ENCODE results near the gene RANBP9. TPM values are rescaled to one million over a fixed set of nuclear protein-coding genes. Genes with fewer than 3 reads are reported as not detected.

RANBP9 gene
- total and polyA plus RNA-seq, 2 of the 13 experiments (the other 11 are each of a cell fraction or from before 2014, with no cell fraction given): 26.6 to 30.6 TPM

DNA sequence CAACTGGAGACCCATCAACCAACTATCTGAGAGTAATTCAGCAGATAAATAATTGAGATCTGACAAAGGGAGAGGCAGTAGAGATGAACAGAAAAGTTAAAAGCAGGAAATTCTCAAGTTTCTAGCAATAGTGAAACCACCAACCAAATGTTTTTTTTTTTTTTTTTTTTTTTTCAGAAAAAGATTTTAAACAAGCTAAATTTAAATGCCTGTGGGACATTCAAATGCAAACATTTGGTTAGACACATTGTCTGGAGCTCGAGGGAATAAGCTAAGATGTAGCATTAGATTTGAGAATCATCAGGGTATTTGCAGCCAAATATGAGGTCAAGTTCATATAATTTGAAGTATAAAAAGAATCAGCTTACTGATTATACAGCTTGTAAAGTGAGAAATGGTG lies 16.4 kb downstream of the RANBP9 start:
- intact Hi-C loops (cut with micrococcal nuclease; ENCODE audit: unreplicated experiment): no loop called here
- H3K79me2 ChIP-seq (ENCODE audit: insufficient read depth, low read length): peaks cover 85% of the 10 kb centered on the region
- in situ Hi-C loops (cut with HindIII; ENCODE audit: extremely low pct_ligation_motif_present, low pct_unique_long_range_greater_than_20kb): no loop called here
- peaks cover 18% of the 10 kb centered on the region for H3K4me1 ChIP-seq (ENCODE audit: insufficient read depth, low read length)
- POLR2A ChIA-PET: interaction anchor here (1.0 to 1.1 kb wide), 2 partner anchors 16 to 70 kb away, joined by 3 to 5 read pairs; partner anchors contain the start of gene RANBP9
- H3K27ac ChIP-seq (ENCODE audit: extremely low read length, insufficient read depth, low read length): no peak overlapping the region
- no peaks in the 10 kb centered on the region for H3K9me3 ChIP-seq (ENCODE audit: low read length)
- BruUV-seq (replicated peaks): no TSS peak
- WGBS (ENCODE audit: low lambda C conversion rate): 98% methylated on average over 1 of the region's 1 CpG
- H3K4me3 ChIP-seq (replicated peaks in 1 of 3; ENCODE audit: insufficient read depth in 1 of 3, low read depth in 2 of 3, low read length in 3 of 3): no peak overlapping the region
- H3K9ac ChIP-seq (ENCODE audit: insufficient read depth, low read depth, low read length): no peak overlapping the region
- no peaks in the 10 kb centered on the region for H3K27me3 ChIP-seq (ENCODE audit: control insufficient read depth in 1 of 2, insufficient read depth in 2 of 2, low read length in 2 of 2)
- DNase-seq (ENCODE audit: low spot score) (no peak), ATAC-seq (no peak), FAIRE-seq (no peak)
- H3K4me2 ChIP-seq (ENCODE audit: low read depth, low read length): no peak overlapping the region
- H4K20me1 ChIP-seq (ENCODE audit: insufficient read depth, low read length): peaks cover 3% of the 10 kb centered on the region
- H3K36me3 ChIP-seq (replicated peaks in 1 of 2; ENCODE audit: control insufficient read depth in 1 of 2, insufficient read depth in 2 of 2, low read length in 2 of 2): peaks cover 2 to 41% of the 10 kb centered on the region in 2 experiments; a peak in 4 of 5 replicates
- CTCF ChIA-PET (ENCODE audit: low intra/inter-chr PET ratio, low total read pairs): no interaction called here
- no peak overlapping the region for H2AFZ ChIP-seq (ENCODE audit: low read length)
- TF ChIP-seq SMARCC2 (IDR thresholded peaks at IDR 0.05): no peak
- no peak for TF ChIP-seq ZMYM4 (CRISPR knock-in tag; IDR thresholded peaks at IDR 0.05)
- TF ChIP-seq, protein P1, sequence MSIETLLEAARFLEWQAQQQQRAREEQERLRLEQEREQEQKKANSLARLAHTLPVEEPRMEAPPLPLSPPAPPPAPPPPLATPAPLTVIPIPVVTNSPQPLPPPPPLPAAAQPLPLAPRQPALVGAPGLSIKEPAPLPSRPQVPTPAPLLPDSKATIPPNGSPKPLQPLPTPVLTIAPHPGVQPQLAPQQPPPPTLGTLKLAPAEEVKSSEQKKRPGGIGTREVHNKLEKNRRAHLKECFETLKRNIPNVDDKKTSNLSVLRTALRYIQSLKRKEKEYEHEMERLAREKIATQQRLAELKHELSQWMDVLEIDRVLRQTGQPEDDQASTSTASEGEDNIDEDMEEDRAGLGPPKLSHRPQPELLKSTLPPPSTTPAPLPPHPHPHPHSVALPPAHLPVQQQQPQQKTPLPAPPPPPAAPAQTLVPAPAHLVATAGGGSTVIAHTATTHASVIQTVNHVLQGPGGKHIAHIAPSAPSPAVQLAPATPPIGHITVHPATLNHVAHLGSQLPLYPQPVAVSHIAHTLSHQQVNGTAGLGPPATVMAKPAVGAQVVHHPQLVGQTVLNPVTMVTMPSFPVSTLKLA (IDR thresholded peaks at IDR 0.05): no peak
- TF ChIP-seq KDM1A (CRISPR knock-in tag; IDR thresholded peaks at IDR 0.05): no peak
- TF ChIP-seq, protein P2, sequence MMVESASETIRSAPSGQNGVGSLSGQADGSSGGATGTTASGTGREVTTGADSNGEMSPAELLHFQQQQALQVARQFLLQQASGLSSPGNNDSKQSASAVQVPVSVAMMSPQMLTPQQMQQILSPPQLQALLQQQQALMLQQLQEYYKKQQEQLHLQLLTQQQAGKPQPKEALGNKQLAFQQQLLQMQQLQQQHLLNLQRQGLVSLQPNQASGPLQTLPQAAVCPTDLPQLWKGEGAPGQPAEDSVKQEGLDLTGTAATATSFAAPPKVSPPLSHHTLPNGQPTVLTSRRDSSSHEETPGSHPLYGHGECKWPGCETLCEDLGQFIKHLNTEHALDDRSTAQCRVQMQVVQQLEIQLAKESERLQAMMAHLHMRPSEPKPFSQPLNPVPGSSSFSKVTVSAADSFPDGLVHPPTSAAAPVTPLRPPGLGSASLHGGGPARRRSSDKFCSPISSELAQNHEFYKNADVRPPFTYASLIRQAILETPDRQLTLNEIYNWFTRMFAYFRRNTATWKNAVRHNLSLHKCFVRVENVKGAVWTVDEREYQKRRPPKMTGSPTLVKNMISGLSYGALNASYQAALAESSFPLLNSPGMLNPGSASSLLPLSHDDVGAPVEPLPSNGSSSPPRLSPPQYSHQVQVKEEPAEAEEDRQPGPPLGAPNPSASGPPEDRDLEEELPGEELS (CRISPR knock-in tag; IDR thresholded peaks at IDR 0.05): no peak
- no peak for TF ChIP-seq ZBTB38 (CRISPR knock-in tag; IDR thresholded peaks at IDR 0.05)
- TF ChIP-seq, protein P3, sequence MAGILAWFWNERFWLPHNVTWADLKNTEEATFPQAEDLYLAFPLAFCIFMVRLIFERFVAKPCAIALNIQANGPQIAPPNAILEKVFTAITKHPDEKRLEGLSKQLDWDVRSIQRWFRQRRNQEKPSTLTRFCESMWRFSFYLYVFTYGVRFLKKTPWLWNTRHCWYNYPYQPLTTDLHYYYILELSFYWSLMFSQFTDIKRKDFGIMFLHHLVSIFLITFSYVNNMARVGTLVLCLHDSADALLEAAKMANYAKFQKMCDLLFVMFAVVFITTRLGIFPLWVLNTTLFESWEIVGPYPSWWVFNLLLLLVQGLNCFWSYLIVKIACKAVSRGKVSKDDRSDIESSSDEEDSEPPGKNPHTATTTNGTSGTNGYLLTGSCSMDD (CRISPR knock-in tag; IDR thresholded peaks at IDR 0.05): no peak
- no peak for TF ChIP-seq ZFP1 (CRISPR knock-in tag; IDR thresholded peaks at IDR 0.05)
- TF ChIP-seq HOXA5 (CRISPR knock-in tag; IDR thresholded peaks at IDR 0.05): no peak
- TF ChIP-seq, protein P4, sequence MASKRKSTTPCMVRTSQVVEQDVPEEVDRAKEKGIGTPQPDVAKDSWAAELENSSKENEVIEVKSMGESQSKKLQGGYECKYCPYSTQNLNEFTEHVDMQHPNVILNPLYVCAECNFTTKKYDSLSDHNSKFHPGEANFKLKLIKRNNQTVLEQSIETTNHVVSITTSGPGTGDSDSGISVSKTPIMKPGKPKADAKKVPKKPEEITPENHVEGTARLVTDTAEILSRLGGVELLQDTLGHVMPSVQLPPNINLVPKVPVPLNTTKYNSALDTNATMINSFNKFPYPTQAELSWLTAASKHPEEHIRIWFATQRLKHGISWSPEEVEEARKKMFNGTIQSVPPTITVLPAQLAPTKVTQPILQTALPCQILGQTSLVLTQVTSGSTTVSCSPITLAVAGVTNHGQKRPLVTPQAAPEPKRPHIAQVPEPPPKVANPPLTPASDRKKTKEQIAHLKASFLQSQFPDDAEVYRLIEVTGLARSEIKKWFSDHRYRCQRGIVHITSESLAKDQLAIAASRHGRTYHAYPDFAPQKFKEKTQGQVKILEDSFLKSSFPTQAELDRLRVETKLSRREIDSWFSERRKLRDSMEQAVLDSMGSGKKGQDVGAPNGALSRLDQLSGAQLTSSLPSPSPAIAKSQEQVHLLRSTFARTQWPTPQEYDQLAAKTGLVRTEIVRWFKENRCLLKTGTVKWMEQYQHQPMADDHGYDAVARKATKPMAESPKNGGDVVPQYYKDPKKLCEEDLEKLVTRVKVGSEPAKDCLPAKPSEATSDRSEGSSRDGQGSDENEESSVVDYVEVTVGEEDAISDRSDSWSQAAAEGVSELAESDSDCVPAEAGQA (IDR thresholded peaks at IDR 0.05; ENCODE audit: low read depth): no peak
- TF ChIP-seq, protein P4 (CRISPR knock-in tag; IDR thresholded peaks at IDR 0.05; ENCODE audit: borderline replicate concordance): no peak
